RWPE2 (cell line): ENCODE results near the gene CSN3.
"Not testable (repeated sequence)": the region's sequence is repeated elsewhere in the genome, so short reads cannot be mapped to it uniquely, and the experiment has no call there.

ENCODE experiments used
- ATAC-seq: fragments of 200-7000 bp; cut with Tn5 transposase; 3 replicates; pipeline ENCODE4 v1.9.1; 2021; ENCODE audit warnings: low read depth
- DNase-seq: peaks from one replicate; pipeline ENCODE4 v3.0.0-alpha.2; 2020; ENCODE audit warnings: low spot score
- H3K27ac ChIP-seq: fragments of 450-650 bp; 2 replicates; pipeline ENCODE4 v1.5.1; 2017; ENCODE audit warnings: mild to moderate bottlenecking; ENCODE audit not compliant: poor library complexity, severe bottlenecking
- H3K27me3 ChIP-seq: fragments of 250-450 bp; sonication (Bioruptor Pico); 2 replicates; pipeline ENCODE4 v1.5.1; 2021; ENCODE audit warnings: mild to moderate bottlenecking, moderate library complexity; ENCODE audit not compliant: insufficient read depth, poor library complexity, severe bottlenecking
- H3K36me3 ChIP-seq: fragments of 250-450 bp; sonication (Bioruptor Pico); 2 replicates; pipeline ENCODE4 v1.5.1; 2020; ENCODE audit warnings: low read depth, mild to moderate bottlenecking, moderate library complexity
- H3K4me1 ChIP-seq: fragments of 250-450 bp; sonication (Bioruptor Pico); 2 replicates; pipeline ENCODE4 v1.5.1; 2021; ENCODE audit warnings: mild to moderate bottlenecking, moderate library complexity; ENCODE audit not compliant: insufficient read depth, poor library complexity, severe bottlenecking
- H3K4me3 ChIP-seq: fragments of 250-450 bp; sonication (Bioruptor Pico); 2 replicates; pipeline ENCODE4 v1.5.1; 2021; ENCODE audit warnings: mild to moderate bottlenecking, moderate library complexity; ENCODE audit not compliant: severe bottlenecking
- H3K9me3 ChIP-seq: fragments of 250-450 bp; sonication (Bioruptor Pico); 2 replicates; pipeline ENCODE4 v1.5.1; 2021; ENCODE audit warnings: mild to moderate bottlenecking, moderate library complexity; ENCODE audit not compliant: severe bottlenecking
- TF ChIP-seq, protein P1 (sequence below): fragments of 450-650 bp; IDR thresholded peaks from one replicate; pipeline ENCODE4 v1.5.1; 2017; ENCODE audit warnings: mild to moderate bottlenecking, moderate library complexity; ENCODE audit not compliant: poor library complexity, severe bottlenecking

Gene CSN3, protein sequence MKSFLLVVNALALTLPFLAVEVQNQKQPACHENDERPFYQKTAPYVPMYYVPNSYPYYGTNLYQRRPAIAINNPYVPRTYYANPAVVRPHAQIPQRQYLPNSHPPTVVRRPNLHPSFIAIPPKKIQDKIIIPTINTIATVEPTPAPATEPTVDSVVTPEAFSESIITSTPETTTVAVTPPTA

DNA sequence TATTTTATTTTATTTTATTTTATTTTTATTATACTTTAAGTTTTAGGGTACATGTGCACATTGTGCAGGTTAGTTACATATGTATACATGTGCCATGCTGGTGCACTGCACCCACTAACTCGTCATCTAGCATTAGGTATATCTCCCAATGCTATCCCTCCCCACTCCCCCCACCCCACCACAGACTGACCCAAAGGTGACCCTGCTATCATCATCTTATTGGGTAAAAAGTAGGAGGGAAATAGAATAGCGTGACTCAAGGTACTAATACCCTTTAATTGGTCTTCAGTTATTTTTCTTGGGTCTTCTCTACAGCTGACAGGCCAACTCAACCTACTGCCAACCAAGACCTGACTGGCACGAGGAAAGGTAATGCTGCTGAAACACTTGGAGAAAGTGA, at the start of gene CSN3:
Gene CSN3 (plus strand): TSS at position 301 of the 400 bp plus-strand sequence. CDS start 2,223 bp downstream, outside the sequence.
- H3K36me3 ChIP-seq, H3K4me3 ChIP-seq, H3K9me3 ChIP-seq, H3K27me3 ChIP-seq, ATAC-seq, H3K4me1 ChIP-seq, H3K27ac ChIP-seq, DNase-seq: not testable (repeated sequence)

DNA sequence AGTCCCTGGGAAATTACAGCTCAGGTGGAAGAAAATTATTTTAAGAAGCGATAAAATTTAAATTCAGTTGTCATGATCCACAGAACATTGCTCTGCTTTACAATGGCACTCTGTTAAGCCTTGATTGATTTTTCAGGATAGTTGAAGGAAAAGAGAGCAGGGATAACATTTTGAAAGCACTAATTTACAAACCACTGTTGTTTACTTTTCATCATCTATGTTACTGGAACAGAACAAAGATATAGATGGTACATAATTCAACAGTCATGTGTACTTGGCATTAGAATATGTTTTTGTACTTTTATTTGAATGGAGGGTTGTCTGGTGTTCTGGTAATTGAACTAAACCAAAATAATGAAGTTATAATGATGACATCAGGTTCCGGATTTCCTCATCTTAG, 49.5 kb upstream of the CSN3 start:
- DNase-seq, result no peak
- Histone ChIP-seq H3K4me1 (no peaks in the 10 kb centered on the region), H3K27me3 (no peaks in the 10 kb centered on the region), H3K36me3 (no peaks in the 10 kb centered on the region), H3K27ac (no peak overlapping the region), H3K4me3 (no peak overlapping the region), H3K9me3 (no peaks in the 10 kb centered on the region)
- ATAC-seq, result no peak
- TF ChIP-seq, protein P1, sequence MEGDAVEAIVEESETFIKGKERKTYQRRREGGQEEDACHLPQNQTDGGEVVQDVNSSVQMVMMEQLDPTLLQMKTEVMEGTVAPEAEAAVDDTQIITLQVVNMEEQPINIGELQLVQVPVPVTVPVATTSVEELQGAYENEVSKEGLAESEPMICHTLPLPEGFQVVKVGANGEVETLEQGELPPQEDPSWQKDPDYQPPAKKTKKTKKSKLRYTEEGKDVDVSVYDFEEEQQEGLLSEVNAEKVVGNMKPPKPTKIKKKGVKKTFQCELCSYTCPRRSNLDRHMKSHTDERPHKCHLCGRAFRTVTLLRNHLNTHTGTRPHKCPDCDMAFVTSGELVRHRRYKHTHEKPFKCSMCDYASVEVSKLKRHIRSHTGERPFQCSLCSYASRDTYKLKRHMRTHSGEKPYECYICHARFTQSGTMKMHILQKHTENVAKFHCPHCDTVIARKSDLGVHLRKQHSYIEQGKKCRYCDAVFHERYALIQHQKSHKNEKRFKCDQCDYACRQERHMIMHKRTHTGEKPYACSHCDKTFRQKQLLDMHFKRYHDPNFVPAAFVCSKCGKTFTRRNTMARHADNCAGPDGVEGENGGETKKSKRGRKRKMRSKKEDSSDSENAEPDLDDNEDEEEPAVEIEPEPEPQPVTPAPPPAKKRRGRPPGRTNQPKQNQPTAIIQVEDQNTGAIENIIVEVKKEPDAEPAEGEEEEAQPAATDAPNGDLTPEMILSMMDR, result no peak

DNA sequence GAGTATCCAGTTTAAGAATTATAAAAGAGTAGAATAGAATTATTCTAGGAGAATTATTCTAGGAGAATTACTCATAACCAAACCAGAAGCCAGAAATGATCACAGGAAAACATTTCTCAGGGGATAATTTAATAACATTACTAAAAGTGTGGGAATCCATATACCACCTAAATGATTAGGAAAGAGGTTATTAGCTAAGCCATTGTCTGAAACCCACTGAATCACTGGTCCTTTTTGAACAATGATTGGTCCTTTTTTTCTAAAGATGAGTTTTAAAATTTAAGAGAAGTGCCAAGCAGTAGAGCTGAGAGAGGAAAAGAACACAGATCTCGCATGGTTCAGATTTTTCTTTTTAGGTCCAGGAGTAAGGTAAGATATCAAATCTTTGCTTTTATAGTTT, 47.0 kb upstream of the CSN3 start, which contains the start of gene ODAM:
Gene ODAM (plus strand): TSS at position 301 of the 400 bp plus-strand sequence. CDS start 819 bp downstream, outside the sequence.
- Histone ChIP-seq H3K36me3 (no peaks in the 10 kb centered on the region), H3K4me1 (no peaks in the 10 kb centered on the region), H3K27ac (no peak within 1 kb of the TSS), H3K4me3 (no peak within 1 kb of the TSS), H3K9me3 (no peaks in the 10 kb centered on the region), H3K27me3 (no peaks in the 10 kb centered on the region)
- ATAC-seq, result no peak
- TF ChIP-seq, protein P1, result no peak
- no peak for DNase-seq

DNA sequence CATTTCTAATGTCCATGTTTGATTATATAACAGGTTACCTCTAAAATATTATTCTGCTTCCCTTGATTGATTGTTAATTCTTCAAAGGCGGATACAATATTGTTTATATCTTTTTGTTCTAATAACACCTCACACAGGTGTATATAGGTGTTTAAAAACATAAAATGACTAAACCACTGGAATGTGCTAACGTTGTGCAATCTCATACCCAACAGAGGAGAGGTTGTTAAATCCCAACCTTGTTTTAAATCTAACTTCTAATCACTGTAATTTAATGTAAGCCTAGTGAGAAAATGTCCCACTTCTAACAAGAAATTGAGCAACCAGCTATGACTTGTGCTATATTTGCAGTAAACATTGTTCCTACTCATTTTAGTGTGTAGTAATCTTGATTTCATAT, 45.5 kb upstream of the CSN3 start:
- Histone ChIP-seq H3K27ac (no peak overlapping the region), H3K9me3 (no peaks in the 10 kb centered on the region), H3K36me3 (no peaks in the 10 kb centered on the region), H3K27me3 (no peaks in the 10 kb centered on the region), H3K4me1 (no peaks in the 10 kb centered on the region), H3K4me3 (no peak overlapping the region)
- ATAC-seq (no peak), DNase-seq (no peak)
- TF ChIP-seq, protein P1, result no peak

DNA sequence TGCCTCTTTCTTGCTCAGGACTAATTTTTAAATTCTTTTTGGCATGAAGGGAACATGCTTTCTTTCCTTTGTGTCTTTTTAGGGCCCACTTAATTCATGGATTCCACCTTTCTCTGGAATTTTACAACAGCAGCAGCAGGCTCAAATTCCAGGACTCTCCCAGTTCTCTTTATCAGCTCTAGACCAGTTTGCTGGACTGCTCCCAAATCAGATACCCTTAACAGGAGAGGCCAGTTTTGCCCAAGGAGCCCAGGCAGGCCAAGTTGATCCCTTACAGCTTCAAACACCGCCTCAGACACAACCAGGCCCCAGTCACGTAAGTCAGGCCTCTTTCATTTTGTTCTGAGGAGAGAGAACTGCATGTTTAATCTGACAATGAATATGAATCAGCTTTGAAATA, 44.6 kb upstream of the CSN3 start:
- DNase-seq (no peak), ATAC-seq (no peak)
- Histone ChIP-seq H3K4me3 (no peak overlapping the region), H3K4me1 (no peaks in the 10 kb centered on the region), H3K36me3 (no peaks in the 10 kb centered on the region), H3K27ac (no peak overlapping the region), H3K27me3 (no peaks in the 10 kb centered on the region), H3K9me3 (no peaks in the 10 kb centered on the region)
- TF ChIP-seq, protein P1, result no peak
